Measurements from ENCODE around the gene ARHGEF5.
"Not testable (repeated sequence)": the region's sequence is repeated elsewhere in the genome, so short reads cannot be mapped to it uniquely, and the experiment has no call there.

Gene ARHGEF5

DNA sequence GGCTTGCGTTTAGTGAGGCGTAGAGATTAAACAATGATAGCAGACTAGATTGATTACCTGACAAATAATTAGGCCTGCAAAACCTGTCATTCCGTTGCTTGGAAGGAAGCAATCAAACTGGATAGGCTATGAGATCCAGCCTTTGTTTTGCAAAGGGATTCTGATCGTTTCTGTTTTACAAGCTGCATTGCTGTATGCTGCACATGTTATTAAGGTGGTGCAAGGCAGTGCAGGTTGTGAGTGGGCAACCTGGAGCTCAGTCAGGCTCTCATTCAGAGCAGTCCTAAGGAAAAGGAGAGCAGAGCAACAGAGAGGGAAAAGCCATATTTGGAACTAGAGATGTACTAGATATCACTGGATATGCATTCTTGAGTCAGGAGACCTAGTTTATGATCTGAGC is 55.2 kb downstream of the ARHGEF5 start:
- no peak overlapping the region for H3K4me3 ChIP-seq (ENCODE audit: control insufficient read depth, low read depth, low read length)
- no peak for DNase-seq (ENCODE audit: low read depth)
- TF ChIP-seq CTCF (IDR thresholded peaks at IDR 0.05; ENCODE audit: control insufficient read depth, insufficient read depth, low read depth, low read length, missing control alignments) = no peak

- TF ChIP-seq CTCF (IDR thresholded peaks at IDR 0.05; ENCODE audit: control insufficient read depth, insufficient read depth, low read depth, low read length, missing control alignments) = no peak
- no peak overlapping the region for H3K4me3 ChIP-seq (ENCODE audit: control insufficient read depth, low read depth, low read length)
- no peak for DNase-seq (ENCODE audit: low read depth)
Measured at GRCh38 chr7:144414815-144415214, 59.6 kb downstream of the ARHGEF5 start.

GRCh38 chr7:144415858-144416257 is 60.7 kb downstream of the ARHGEF5 start:
- no peak overlapping the region for H3K4me3 ChIP-seq (ENCODE audit: control insufficient read depth, low read depth, low read length)
- no peak for DNase-seq (ENCODE audit: low read depth)
- no peak for TF ChIP-seq CTCF (IDR thresholded peaks at IDR 0.05; ENCODE audit: control insufficient read depth, insufficient read depth, low read depth, low read length, missing control alignments)

- no peak for TF ChIP-seq CTCF (IDR thresholded peaks at IDR 0.05; ENCODE audit: control insufficient read depth, insufficient read depth, low read depth, low read length, missing control alignments)
- H3K4me3 ChIP-seq (ENCODE audit: control insufficient read depth, low read depth, low read length) = no peak overlapping the region
- no peak for DNase-seq (ENCODE audit: low read depth)
Measured at GRCh38 chr7:144416341-144416740, 61.1 kb downstream of the ARHGEF5 start.

DNA sequence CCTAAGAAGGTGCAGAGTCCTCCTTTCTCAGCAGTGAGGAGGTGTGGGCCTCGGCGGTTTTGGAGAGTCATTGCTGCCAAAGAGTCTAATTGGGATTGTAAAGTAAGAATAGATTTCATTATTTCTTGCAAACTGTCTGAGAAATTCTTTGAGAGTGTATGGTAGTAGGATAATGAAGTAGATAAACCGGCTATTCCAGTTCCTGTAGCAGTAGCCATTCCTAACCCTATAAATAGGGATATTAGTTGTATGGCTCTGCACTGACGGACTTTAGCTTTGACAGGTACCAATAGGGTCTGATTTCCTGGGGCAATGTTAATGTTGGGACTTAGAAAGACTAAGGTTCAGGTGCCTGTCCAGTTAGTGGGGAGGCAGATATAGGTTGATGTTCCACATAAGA is 63.7 kb downstream of the ARHGEF5 start:
- not testable (repeated sequence) for DNase-seq (ENCODE audit: low read depth); H3K4me3 ChIP-seq (ENCODE audit: control insufficient read depth, low read depth, low read length)

- H3K4me3 ChIP-seq (ENCODE audit: control insufficient read depth, low read depth, low read length); DNase-seq (ENCODE audit: low read depth): not testable (repeated sequence)
Measured at GRCh38 chr7:144427539-144427938, 72.3 kb downstream of the ARHGEF5 start.

- no peak overlapping the region for H3K4me3 ChIP-seq (ENCODE audit: control insufficient read depth, low read depth, low read length)
- DNase-seq (ENCODE audit: low read depth) = no peak
- no peak for TF ChIP-seq CTCF (IDR thresholded peaks at IDR 0.05; ENCODE audit: control insufficient read depth, insufficient read depth, low read depth, low read length, missing control alignments)
Measured at GRCh38 chr7:144428431-144428830, 73.2 kb downstream of the ARHGEF5 start.

All from AG09309 (cell line).